ENCODE measurements around the gene DENND1A.

GRCh38 chr9:123964761-123965160 is 34.8 kb upstream of the DENND1A start:
- no peak for TF ChIP-seq CTCF (IDR thresholded peaks at IDR 0.05)
- no peak for TF ChIP-seq POLR2A (IDR thresholded peaks at IDR 0.05)
